Measurements from ENCODE around the gene CCKAR.

Gene CCKAR

DNA sequence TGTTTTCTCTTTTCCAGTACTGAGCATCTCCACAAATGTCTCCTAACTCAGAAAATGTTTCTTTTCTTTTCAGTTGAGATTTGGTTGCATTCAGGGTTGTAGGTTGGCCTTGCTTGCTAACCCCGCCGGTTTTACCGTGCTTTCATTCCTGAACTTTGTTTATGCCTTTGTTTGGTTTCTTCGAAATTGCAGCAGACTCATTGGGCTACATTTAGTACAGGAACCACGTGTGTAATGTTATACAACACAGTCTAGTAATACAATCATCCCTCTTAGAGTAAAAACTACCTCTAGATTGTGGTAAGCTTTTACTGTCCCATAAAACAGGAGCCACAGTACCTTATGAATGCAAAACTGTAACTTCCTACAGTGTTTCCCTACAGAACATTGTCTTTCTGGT is 57.9 kb downstream of the CCKAR start:
- no peak for DNase-seq (ENCODE audit: low read depth in 1 of 2, low spot score in 1 of 2)
- TF ChIP-seq SPI1 (IDR thresholded peaks at IDR 0.05; ENCODE audit: borderline replicate concordance, low read depth) (no peak), POLR2AphosphoS5 (IDR thresholded peaks at IDR 0.05; ENCODE audit: low read depth) (no peak), GABPA (IDR thresholded peaks at IDR 0.05; ENCODE audit: low read depth) (no peak)
- TF ChIP-seq, protein P1, sequence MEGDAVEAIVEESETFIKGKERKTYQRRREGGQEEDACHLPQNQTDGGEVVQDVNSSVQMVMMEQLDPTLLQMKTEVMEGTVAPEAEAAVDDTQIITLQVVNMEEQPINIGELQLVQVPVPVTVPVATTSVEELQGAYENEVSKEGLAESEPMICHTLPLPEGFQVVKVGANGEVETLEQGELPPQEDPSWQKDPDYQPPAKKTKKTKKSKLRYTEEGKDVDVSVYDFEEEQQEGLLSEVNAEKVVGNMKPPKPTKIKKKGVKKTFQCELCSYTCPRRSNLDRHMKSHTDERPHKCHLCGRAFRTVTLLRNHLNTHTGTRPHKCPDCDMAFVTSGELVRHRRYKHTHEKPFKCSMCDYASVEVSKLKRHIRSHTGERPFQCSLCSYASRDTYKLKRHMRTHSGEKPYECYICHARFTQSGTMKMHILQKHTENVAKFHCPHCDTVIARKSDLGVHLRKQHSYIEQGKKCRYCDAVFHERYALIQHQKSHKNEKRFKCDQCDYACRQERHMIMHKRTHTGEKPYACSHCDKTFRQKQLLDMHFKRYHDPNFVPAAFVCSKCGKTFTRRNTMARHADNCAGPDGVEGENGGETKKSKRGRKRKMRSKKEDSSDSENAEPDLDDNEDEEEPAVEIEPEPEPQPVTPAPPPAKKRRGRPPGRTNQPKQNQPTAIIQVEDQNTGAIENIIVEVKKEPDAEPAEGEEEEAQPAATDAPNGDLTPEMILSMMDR (IDR thresholded peaks at IDR 0.05; ENCODE audit: insufficient read depth, low read length): no peak
- TF ChIP-seq, protein P2, sequence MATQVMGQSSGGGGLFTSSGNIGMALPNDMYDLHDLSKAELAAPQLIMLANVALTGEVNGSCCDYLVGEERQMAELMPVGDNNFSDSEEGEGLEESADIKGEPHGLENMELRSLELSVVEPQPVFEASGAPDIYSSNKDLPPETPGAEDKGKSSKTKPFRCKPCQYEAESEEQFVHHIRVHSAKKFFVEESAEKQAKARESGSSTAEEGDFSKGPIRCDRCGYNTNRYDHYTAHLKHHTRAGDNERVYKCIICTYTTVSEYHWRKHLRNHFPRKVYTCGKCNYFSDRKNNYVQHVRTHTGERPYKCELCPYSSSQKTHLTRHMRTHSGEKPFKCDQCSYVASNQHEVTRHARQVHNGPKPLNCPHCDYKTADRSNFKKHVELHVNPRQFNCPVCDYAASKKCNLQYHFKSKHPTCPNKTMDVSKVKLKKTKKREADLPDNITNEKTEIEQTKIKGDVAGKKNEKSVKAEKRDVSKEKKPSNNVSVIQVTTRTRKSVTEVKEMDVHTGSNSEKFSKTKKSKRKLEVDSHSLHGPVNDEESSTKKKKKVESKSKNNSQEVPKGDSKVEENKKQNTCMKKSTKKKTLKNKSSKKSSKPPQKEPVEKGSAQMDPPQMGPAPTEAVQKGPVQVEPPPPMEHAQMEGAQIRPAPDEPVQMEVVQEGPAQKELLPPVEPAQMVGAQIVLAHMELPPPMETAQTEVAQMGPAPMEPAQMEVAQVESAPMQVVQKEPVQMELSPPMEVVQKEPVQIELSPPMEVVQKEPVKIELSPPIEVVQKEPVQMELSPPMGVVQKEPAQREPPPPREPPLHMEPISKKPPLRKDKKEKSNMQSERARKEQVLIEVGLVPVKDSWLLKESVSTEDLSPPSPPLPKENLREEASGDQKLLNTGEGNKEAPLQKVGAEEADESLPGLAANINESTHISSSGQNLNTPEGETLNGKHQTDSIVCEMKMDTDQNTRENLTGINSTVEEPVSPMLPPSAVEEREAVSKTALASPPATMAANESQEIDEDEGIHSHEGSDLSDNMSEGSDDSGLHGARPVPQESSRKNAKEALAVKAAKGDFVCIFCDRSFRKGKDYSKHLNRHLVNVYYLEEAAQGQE (IDR thresholded peaks at IDR 0.05; ENCODE audit: insufficient replicate concordance, low read depth): no peak
- Histone ChIP-seq H3K27me3 (ENCODE audit: insufficient read depth, poor library complexity, severe bottlenecking) (no peaks in the 10 kb centered on the region), H3K27ac (replicated peaks) (no peak overlapping the region), H3K4me3 (replicated peaks; ENCODE audit: insufficient read depth, low read length) (no peak overlapping the region)

DNA sequence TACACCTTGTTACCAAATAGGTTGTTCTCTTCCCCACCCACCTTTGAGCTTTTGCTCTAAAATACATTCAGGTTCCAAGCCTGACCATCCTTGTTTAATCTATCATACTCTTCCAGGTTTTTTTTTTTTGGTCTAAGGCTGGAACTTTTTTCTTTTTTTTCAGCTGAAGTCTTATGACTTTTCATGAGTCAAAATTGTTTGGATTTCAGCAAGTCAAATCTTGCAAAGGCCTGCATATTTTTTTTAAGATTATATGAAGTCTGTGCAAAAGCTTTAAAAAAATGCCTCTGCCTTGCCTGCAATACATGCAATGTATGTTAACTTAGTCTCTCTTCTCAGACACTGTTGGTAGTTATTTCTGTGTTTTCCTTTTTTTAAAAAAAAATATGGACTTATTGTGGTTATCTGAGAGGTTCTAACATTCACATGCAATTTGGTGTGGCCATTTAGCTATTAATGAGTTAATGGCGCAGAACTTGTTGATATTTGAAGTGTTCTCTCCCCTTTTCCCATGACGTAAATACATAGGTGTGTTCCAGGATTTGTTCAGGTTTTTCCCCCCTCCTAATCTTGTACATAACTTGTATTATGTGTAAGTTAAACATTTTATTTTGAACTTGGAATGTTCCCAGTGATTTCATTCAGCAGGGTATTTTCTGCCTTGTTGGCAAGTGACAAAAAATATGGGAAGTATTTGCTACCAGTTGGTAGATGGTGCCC is 58.7 kb downstream of the CCKAR start:
- TF ChIP-seq SPI1 (IDR thresholded peaks at IDR 0.05; ENCODE audit: borderline replicate concordance, low read depth) (no peak), GABPA (IDR thresholded peaks at IDR 0.05; ENCODE audit: low read depth) (no peak), POLR2AphosphoS5 (IDR thresholded peaks at IDR 0.05; ENCODE audit: low read depth) (no peak)
- TF ChIP-seq, protein P2 (IDR thresholded peaks at IDR 0.05; ENCODE audit: insufficient replicate concordance, low read depth): no peak
- TF ChIP-seq, protein P1 (IDR thresholded peaks at IDR 0.05; ENCODE audit: insufficient read depth, low read length): no peak
- no peak overlapping the region for H3K27ac ChIP-seq (replicated peaks)
- no peak overlapping the region for H3K4me3 ChIP-seq (replicated peaks; ENCODE audit: insufficient read depth, low read length)
- H3K27me3 ChIP-seq (ENCODE audit: insufficient read depth, poor library complexity, severe bottlenecking): no peaks in the 10 kb centered on the region
- DNase-seq (ENCODE audit: low read depth in 1 of 2, low spot score in 1 of 2): no peak

All from HL-60 (cell line).